Activated T-cell treated with anti-CD3 and anti-CD28 coated beads, Interleukin-2, amount 50 U/mL, for 4 hours (primary cell): Measurements from ENCODE around the gene CDC23. TPM values are rescaled to one million over a fixed set of nuclear protein-coding genes. Genes with fewer than 3 reads are reported as not detected.
"Not testable (repeated sequence)": the region's sequence is repeated elsewhere in the genome, so short reads cannot be mapped to it uniquely, and the experiment has no call there.

Experiments
- ATAC-seq, 2 donors: fragments of 200-7000 bp; cut with Tn5 transposase; one replicate each; pipeline ENCODE4 v1.10.0; 2021
- DNase-seq: peaks from one replicate; pipeline ENCODE4 v3.0.0-alpha.2; 2020
- H3K27me3 Mint-ChIP-seq: one replicate; pipeline ENCODE4 v1.8.0; 2021; ENCODE audit warnings: low read depth, mixed read lengths
- H3K36me3 Mint-ChIP-seq: one replicate; pipeline ENCODE4 v1.8.0; 2022; ENCODE audit warnings: mixed read lengths; ENCODE audit not compliant: insufficient read depth
- H3K4me1 Mint-ChIP-seq: one replicate; pipeline ENCODE4 v1.8.0; 2021; ENCODE audit warnings: low read depth, mixed read lengths
- H3K4me3 Mint-ChIP-seq: one replicate; pipeline ENCODE4 v1.8.0; 2021; ENCODE audit warnings: mild to moderate bottlenecking, moderate library complexity, mixed read lengths
- H3K9me3 Mint-ChIP-seq: one replicate; pipeline ENCODE4 v1.8.0; 2021; ENCODE audit warnings: mixed read lengths
- total RNA-seq, 3 donors: library from RNA; stranded (reverse); gene quantifications; one replicate each; pipeline ENCODE4 v1.2.1, GENCODE V29; 2021

Gene CDC23
- total RNA-seq, 3 donors from 2014 or later = 50.2 to 52.2 (median 51.7) TPM

DNA sequence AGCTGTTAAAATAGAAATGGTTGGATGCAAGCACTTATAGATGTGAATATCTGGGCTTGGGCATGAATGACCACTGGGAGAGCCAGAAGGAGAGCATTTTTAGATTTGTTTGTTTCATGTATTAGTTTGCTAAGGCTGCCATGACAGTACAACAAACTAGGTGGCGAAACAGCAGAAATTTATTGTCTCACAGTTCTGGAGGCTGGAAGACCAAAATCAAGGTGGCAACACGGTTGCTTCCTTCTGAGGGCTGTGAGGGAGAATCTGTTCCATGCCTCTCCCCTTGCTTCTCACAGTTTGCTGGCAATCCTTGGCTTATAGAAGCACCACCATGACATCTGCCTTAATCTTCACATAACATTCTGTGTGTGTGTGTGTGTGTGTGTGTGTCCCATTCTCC is 20.2 kb upstream of the CDC23 start:
- Mint-ChIP-seq H3K36me3 (no peaks in the 10 kb centered on the region), H3K4me1 (no peaks in the 10 kb centered on the region), H3K4me3 (no peak overlapping the region), H3K9me3 (no peaks in the 10 kb centered on the region), H3K27me3 (peaks cover 18% of the 10 kb centered on the region)
- DNase-seq = no peak
- no peak for ATAC-seq

DNA sequence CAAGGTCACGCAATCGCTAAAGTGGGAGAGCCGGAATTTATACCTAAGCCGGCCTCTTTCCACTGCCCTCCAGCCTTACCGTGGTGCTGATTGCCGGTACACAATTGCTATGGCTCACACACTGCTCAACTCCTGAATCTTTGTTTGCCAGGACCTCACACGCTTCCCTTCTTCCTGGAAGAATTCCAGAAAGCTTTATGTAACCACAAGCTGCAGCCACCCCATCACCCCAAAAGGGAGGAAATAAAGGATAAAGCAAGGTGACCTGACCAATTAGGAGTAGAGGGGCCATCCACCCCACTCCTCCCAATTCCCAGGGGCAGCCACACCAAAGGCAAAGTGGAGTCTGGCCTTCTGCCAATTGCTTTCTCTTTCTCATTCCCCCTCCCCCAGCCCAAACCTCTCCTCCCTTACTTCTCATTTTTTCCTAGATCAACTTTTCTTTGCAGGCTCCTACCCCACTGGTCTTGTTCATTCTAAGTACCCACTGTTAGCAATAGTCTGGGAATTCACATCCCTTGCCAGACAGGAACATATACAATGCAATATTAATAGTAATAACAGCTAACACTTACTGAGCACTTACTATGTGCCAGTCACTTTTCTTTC is 18.0 kb upstream of the CDC23 start:
- ATAC-seq (no peak), DNase-seq (no peak)
- peaks cover 10% of the 10 kb centered on the region for H3K27me3 Mint-ChIP-seq
- no peak overlapping the region for H3K4me3 Mint-ChIP-seq
- no peaks in the 10 kb centered on the region for H3K4me1 Mint-ChIP-seq
- H3K36me3 Mint-ChIP-seq = no peaks in the 10 kb centered on the region
- H3K9me3 Mint-ChIP-seq = peaks cover 2% of the 10 kb centered on the region

DNA sequence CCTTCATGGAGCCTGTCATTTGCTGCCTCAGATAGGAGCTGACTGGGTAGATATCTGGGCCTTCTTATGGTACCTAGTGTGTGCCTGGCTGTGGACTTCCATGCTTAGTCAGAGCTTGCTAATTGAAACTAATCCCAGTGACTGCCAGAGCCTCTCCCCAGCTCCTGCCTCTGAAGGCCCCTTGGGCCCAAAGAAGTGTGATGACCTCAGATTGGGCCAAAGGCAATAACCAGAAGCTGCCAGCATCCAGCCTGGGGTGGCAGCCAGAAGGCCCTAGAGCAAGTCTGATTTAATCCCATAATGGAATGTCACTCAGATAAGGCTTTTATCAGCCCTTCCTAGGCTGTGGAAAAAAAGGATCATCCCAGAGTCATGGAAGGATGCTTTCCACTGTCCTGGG is 17.1 kb upstream of the CDC23 start:
- no peak for DNase-seq
- peaks cover 14% of the 10 kb centered on the region for H3K27me3 Mint-ChIP-seq
- ATAC-seq = no peak
- H3K4me1 Mint-ChIP-seq = no peaks in the 10 kb centered on the region
- H3K36me3 Mint-ChIP-seq = no peaks in the 10 kb centered on the region
- H3K4me3 Mint-ChIP-seq = no peak overlapping the region
- peaks cover 6% of the 10 kb centered on the region for H3K9me3 Mint-ChIP-seq

DNA sequence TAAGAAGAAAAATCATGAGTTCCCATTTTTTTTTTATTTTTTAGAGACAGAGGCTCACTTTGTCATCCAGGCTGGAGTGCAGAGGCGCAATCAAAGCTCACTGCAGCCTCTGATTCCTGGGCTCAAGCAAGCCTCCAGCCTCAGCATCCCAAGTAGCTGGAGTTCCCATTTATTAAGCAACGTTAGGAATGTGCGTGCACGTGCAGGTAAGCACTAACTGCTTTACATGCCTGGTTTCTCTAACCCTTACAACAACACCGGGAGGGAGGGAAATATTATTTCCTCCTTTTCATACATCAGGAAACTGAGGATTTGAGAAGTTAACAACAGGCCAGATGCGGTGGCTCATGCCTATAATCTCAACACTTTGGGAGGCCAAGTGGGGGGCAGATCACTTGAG is 16.3 kb upstream of the CDC23 start:
- ATAC-seq (no peak), DNase-seq (no peak)
- Mint-ChIP-seq H3K27me3 (peaks cover 15% of the 10 kb centered on the region), H3K9me3 (peaks cover 6% of the 10 kb centered on the region), H3K36me3 (no peaks in the 10 kb centered on the region), H3K4me1 (no peaks in the 10 kb centered on the region), H3K4me3 (no peak overlapping the region)

DNA sequence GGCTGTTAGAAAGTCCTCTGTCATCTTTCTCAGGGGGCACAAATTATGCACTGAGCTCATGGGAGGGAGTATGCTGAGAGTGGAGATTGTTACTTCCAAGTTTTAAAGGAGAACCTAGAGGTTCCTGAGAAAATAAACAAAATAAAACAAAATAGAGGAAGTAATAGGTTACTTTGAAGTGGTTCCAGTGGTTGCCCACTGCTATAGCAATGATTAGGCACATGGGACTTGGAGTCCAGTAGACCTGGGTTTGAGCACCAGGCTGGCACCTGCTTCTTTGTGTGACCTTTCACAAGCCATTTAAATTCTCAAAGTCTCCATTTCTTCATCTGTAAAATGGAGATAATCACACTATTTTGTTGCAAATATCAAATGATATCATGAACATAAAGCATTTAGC is 13.8 kb upstream of the CDC23 start:
- peaks cover 6% of the 10 kb centered on the region for H3K9me3 Mint-ChIP-seq
- H3K36me3 Mint-ChIP-seq = no peaks in the 10 kb centered on the region
- H3K27me3 Mint-ChIP-seq = peaks cover 16% of the 10 kb centered on the region

DNA sequence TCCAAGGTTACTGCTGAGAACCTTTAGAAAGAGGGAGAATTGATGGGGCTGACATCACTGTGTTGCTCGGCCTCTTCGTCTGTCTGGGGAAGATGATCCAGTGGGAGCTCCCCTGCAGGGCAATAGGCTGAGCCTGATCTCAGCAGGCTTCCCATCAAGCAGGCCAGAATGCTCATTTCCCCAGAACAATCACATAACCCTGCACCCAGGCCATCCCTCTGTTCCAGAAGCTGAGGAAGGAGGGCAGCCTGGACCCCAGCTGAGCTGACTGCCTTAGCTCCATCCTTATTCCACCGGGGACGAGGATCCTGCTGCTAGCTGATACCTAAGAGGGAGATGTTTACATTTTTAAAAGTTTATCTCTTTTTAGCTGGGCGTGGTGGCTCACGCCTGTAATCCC is 11.6 kb upstream of the CDC23 start:
- peaks cover 15% of the 10 kb centered on the region for H3K27me3 Mint-ChIP-seq
- no peak for DNase-seq
- no peak overlapping the region for H3K4me3 Mint-ChIP-seq
- no peak for ATAC-seq
- H3K9me3 Mint-ChIP-seq = peaks cover 6% of the 10 kb centered on the region
- H3K36me3 Mint-ChIP-seq = no peaks in the 10 kb centered on the region
- H3K4me1 Mint-ChIP-seq = no peaks in the 10 kb centered on the region

More for the DNA sequence above, 13.8 kb upstream of the CDC23 start:
- Mint-ChIP-seq H3K4me1 (no peaks in the 10 kb centered on the region), H3K4me3 (no peak overlapping the region)
- DNase-seq (no peak), ATAC-seq (no peak)

DNA sequence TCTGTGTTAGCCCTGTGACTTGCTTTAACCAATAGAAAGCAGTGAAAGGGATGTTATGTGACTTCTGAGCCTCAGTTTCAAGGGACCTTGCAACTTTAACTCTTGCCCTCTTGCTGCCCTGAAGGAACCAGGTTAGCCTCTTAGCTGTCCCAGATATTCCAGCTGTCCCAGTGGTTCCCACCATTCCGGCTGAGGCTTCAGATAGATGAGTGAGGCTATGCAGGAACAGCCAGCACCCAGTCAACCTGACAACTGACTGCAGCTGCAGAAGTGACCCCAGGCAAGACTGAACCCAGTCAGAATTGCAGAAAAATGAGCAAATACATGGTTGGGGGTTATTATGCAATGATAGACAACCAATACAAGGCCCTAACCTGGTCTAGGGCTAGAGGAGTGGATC is 10.4 kb upstream of the CDC23 start:
- DNase-seq = no peak

DNA sequence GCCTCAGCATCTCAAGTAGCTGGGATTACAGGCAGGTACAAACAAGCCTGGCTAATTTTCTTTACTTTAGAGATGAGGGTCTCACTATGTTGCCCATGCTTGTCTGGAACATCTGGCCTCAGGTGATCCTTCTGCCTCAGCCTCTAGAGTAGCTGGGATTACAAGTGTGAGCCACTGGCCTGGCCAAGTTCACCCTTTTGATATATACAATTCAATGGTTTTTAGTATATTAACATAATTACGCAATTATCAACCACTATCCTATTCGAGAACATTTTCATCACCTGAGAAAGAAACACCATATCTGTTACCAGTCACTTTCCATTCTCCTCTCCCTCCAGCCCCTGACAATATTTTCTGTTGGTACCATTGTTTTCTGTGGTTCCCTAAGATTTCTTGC is 3.7 kb upstream of the CDC23 start:
- H3K4me3 Mint-ChIP-seq = no peak overlapping the region
- H3K36me3 Mint-ChIP-seq = no peaks in the 10 kb centered on the region
- ATAC-seq (no peak), DNase-seq (no peak)
- H3K9me3 Mint-ChIP-seq = no peaks in the 10 kb centered on the region
- peaks cover 13% of the 10 kb centered on the region for H3K4me1 Mint-ChIP-seq
- peaks cover 8% of the 10 kb centered on the region for H3K27me3 Mint-ChIP-seq

More for the DNA sequence above, 10.4 kb upstream of the CDC23 start:
- no peaks in the 10 kb centered on the region for H3K36me3 Mint-ChIP-seq
- peaks cover 6% of the 10 kb centered on the region for H3K9me3 Mint-ChIP-seq
- peaks cover 17% of the 10 kb centered on the region for H3K27me3 Mint-ChIP-seq
- H3K4me1 Mint-ChIP-seq = no peaks in the 10 kb centered on the region
- H3K4me3 Mint-ChIP-seq = no peak overlapping the region
- no peak for ATAC-seq

DNA sequence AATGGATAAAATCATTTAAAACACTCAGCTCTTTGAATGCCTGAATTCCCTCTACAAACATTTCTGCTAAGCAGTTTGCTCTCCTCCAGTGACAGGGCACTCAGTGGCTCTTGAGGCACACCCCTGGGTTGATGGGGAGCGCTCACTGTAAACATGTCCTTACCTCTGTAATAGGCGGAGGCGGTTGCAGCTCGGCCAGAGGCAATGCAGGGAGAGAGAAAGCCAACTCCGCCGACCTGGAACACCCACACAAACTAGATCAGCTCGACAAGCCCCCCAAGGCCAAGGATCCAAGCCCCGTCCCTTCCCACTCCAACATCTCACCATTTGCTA is 329 bp downstream of the CDC23 start:
- Mint-ChIP-seq H3K4me1 (peaks cover 26% of the 10 kb centered on the region), H3K9me3 (no peaks in the 10 kb centered on the region), H3K4me3 (peak overlapping the region; percentile 99), H3K36me3 (peaks cover 7% of the 10 kb centered on the region), H3K27me3 (no peaks in the 10 kb centered on the region)
- no peak for DNase-seq
- ATAC-seq = peak; percentile 49

DNA sequence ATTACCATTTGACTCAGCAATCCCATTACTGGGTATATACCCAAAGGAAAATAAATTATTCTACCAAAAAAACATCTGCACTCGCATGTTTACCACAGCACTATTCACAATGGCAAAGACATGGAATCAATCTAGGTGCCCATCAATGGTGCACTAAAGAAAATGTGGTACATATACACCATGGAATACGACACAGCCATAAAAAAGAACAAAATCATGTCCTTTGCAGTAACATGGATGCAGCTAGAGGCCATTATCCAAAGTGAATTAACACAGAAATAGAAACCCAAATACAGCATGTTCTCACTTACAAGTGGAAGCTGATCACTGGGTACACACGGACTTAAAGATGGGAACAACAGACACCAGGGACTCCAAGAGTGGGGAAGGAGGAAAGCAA is 2.1 kb downstream of the CDC23 start:
- H3K9me3 Mint-ChIP-seq = no peaks in the 10 kb centered on the region
- ATAC-seq = no peak
- no peak for DNase-seq
- H3K36me3 Mint-ChIP-seq = peaks cover 7% of the 10 kb centered on the region
- H3K4me1 Mint-ChIP-seq = peaks cover 26% of the 10 kb centered on the region
- no peaks in the 10 kb centered on the region for H3K27me3 Mint-ChIP-seq
- H3K4me3 Mint-ChIP-seq = peak overlapping the region; percentile 59

DNA sequence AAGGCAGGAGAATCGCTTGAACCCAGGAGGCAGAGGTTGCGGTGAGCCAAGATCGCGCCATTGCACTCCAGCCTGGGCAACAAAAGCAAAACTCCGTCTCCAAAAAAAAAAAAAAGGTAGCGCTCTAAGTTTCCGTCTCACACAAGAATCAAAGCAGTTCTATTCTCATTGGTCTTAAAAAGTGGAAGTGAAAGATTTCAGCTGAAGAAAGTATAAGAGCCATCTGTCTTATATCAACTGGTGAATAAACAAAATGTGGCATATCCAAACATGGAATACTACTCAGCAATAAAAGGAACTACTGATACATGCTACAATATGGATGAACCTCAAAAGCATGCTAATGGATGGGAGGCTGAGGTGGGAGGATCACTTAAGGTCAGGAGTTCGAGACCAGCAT is 19.3 kb downstream of the CDC23 start:
- not testable (repeated sequence) for H3K9me3 Mint-ChIP-seq, DNase-seq, H3K4me1 Mint-ChIP-seq, ATAC-seq, H3K4me3 Mint-ChIP-seq, H3K27me3 Mint-ChIP-seq
- H3K36me3 Mint-ChIP-seq = peaks cover 25% of the 10 kb centered on the region

DNA sequence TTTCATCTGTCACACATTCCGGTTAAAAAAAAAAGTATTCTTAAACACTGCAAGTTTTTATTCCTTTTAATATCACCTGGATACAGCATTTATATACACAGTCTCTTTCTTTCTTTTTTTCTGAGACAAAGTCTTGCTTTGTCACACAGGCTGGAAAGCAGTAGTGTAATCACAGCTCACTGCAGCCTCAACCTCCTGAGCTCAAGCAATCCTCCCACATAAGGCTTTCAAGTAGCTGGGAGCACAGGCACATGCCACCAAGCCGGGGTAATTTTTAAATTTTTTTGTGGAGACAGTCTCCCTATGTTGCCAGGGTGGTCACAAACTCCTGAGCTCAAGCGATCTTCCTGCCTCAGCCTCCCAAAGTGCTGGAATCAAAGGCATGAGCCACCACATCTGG is 20.3 kb downstream of the CDC23 start:
- ATAC-seq = no peak
- Mint-ChIP-seq H3K4me1 (no peaks in the 10 kb centered on the region), H3K4me3 (no peak overlapping the region), H3K9me3 (no peaks in the 10 kb centered on the region), H3K36me3 (peaks cover 29% of the 10 kb centered on the region), H3K27me3 (no peaks in the 10 kb centered on the region)
- no peak for DNase-seq

DNA sequence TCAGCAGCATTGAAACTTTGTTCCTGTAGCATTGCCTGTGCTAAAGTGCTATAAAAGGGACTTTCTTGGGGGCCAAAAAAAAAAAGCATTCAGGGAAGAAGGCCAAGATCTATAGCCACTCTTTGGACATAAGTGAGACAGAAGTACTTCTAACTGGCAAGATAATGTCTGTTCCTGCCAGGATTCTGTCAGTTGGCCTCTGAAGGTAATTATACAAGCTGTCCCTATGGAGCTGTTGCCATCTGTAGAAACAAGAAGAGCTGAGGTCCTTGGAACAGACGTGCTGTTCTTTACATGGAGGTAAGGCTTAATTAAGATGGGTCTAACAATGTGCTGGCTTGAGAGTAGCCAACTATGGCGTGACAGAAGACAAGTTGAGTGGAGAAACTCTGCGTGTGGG is 24.5 kb downstream of the CDC23 start:
- Mint-ChIP-seq H3K4me1 (no peaks in the 10 kb centered on the region), H3K4me3 (no peak overlapping the region), H3K27me3 (no peaks in the 10 kb centered on the region), H3K36me3 (peaks cover 30% of the 10 kb centered on the region), H3K9me3 (no peaks in the 10 kb centered on the region)
- DNase-seq (no peak), ATAC-seq (no peak)

DNA sequence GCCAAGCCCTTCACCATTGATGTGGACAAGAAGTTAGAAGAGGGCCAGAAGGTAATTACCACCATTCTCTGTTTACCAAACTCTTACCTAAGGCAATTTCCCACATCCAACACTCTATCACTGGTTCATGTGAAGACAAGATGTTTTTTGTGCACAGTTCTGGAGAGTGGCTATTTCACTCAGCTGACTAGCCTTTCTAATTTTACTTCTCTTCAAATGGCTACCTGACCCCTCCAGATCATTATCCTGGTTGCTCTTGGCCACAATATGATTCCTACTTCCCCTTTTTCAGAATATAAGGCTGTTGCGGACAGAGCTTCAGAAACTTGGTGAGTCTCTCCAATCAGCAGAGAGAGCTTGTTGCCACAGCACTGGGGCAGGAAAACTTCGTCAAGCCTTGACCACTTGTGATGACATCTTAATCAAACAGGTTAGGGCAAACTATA is 27.1 kb downstream of the CDC23 start:
- no peaks in the 10 kb centered on the region for H3K9me3 Mint-ChIP-seq
- no peak for DNase-seq
- peaks cover 22% of the 10 kb centered on the region for H3K36me3 Mint-ChIP-seq
- H3K4me3 Mint-ChIP-seq = no peak overlapping the region
- H3K27me3 Mint-ChIP-seq = no peaks in the 10 kb centered on the region
- no peaks in the 10 kb centered on the region for H3K4me1 Mint-ChIP-seq
- no peak for ATAC-seq

DNA sequence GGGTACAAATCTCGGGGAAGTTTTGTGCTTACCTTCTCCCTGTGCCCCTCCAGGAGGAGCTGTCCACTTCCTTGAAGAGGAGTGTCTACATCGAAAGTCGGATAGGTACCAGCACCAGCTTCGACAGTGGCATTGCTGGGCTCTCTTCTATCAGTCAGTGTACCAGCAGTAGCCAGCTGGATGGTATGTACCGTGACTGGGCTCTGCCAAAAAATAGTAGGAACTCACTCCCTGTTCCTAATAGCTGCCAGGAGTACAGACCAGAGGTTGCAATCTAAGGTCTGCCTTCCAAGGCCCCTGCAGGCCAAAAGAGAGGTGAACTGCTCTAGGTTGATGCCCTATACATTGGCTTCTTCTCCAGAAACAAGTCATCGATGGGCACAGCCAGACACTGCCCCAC is 30.3 kb downstream of the CDC23 start:
- Mint-ChIP-seq H3K4me1 (peaks cover 4% of the 10 kb centered on the region), H3K4me3 (no peak overlapping the region), H3K36me3 (peaks cover 11% of the 10 kb centered on the region), H3K9me3 (no peaks in the 10 kb centered on the region), H3K27me3 (no peaks in the 10 kb centered on the region)
- ATAC-seq (no peak), DNase-seq (no peak)

DNA sequence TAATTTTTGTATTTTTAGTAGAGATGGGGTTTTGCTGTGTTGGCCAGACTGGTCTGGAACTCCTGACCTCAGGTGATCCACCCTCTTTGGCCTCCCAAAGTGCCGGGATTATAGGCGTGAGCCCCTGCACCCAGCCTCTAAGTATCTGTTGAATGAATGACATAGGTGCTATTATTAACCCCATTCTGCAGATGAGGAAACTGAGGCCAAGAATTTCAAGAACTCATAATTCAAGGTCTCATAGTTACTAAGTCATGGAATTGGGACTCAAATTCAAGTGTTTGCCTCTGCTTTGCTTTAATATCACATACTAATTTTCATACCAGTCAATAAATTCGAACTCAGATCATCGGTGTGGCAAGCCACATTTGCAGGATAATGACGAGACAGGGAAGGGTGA is 32.3 kb downstream of the CDC23 start:
- H3K27me3 Mint-ChIP-seq = no peaks in the 10 kb centered on the region
- DNase-seq = no peak
- H3K36me3 Mint-ChIP-seq = peaks cover 6% of the 10 kb centered on the region
- H3K4me3 Mint-ChIP-seq = no peak overlapping the region
- no peak for ATAC-seq
- peaks cover 8% of the 10 kb centered on the region for H3K4me1 Mint-ChIP-seq
- no peaks in the 10 kb centered on the region for H3K9me3 Mint-ChIP-seq
